NCI-H748 (cell line): ENCODE data around the gene DUOXA1.

Source experiments
- DNase-seq: peaks from one replicate; lab custom pipeline; 2025; ENCODE audit not compliant: unreplicated experiment; lab: John Stamatoyannopoulos, UW

DUOXA1 gene

GRCh38 chr15:45133561-45133920, 3.9 kb upstream of the DUOXA1 start:
- DNase-seq, result peak; percentile 17

GRCh38 chr15:45132844-45133560, 3.3 kb upstream of the DUOXA1 start:
- DNase-seq, result no peak

GRCh38 chr15:45131510-45131909, 1.8 kb upstream of the DUOXA1 start:
- DNase-seq, result no peak

- DNase-seq, result no peak
Measured at GRCh38 chr15:45130291-45131000, 767 bp upstream of the DUOXA1 start.

- DNase-seq, result no peak
Measured at GRCh38 chr15:45128971-45129639, 574 bp downstream of the DUOXA1 start.

GRCh38 chr15:45126535-45127158, 3.0 kb downstream of the DUOXA1 start:
- DNase-seq, result peak; percentile 33

GRCh38 chr15:45123397-45123796, 6.3 kb downstream of the DUOXA1 start:
- no peak for DNase-seq

DNA sequence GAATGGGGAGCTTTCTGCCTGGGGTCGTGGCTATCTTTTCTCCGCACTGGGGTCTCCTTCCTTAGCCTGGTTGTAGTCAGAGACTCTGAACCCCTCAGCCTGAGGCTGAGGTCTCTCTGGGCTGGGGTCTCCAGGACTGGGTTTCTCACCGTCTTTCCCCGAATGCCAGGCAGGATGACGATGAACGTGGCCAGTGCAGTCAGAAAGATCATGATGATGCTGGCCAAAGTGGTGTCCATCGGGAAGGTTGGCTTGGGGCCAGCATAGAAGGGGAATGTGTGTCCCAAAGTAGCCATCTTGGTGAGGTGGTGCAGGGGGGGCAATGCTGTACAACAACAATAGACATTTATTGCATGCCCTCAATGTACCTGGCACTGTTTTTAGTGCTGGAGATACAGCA, 7.0 kb downstream of the DUOXA1 start:
- DNase-seq, result no peak

GRCh38 chr15:45121706-45122417, 7.8 kb downstream of the DUOXA1 start:
- DNase-seq, result no peak

GRCh38 chr15:45121020-45121419, 8.7 kb downstream of the DUOXA1 start:
- DNase-seq, result no peak

- no peak for DNase-seq
Measured at GRCh38 chr15:45120081-45120972, 9.4 kb downstream of the DUOXA1 start.

- DNase-seq, result no peak
Measured at GRCh38 chr15:45118996-45119395, 10.7 kb downstream of the DUOXA1 start.

DNA sequence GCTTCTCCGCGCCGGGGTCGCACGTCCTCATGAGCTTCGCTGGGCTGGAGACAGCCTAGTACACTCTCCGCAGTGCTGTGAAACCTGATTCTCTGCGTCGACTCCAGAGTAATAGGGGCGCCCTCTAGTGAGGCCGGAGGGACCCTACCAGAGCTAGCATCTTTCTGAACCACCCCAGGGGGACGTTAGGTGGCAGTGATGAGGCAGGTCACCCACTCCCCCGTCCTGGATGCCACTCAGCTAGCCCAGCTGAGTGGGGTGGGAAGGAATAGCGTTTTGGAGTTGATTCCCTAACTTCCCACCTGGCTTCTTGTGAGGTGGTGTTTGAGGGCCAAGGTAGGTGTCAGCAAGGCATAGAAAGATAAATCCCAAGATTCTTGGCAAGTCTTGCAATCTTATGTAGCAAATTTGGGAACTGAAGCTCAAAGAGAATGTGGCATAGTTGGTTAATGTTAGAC, 11.5 kb downstream of the DUOXA1 start:
- DNase-seq, result peak; percentile 87

DNA sequence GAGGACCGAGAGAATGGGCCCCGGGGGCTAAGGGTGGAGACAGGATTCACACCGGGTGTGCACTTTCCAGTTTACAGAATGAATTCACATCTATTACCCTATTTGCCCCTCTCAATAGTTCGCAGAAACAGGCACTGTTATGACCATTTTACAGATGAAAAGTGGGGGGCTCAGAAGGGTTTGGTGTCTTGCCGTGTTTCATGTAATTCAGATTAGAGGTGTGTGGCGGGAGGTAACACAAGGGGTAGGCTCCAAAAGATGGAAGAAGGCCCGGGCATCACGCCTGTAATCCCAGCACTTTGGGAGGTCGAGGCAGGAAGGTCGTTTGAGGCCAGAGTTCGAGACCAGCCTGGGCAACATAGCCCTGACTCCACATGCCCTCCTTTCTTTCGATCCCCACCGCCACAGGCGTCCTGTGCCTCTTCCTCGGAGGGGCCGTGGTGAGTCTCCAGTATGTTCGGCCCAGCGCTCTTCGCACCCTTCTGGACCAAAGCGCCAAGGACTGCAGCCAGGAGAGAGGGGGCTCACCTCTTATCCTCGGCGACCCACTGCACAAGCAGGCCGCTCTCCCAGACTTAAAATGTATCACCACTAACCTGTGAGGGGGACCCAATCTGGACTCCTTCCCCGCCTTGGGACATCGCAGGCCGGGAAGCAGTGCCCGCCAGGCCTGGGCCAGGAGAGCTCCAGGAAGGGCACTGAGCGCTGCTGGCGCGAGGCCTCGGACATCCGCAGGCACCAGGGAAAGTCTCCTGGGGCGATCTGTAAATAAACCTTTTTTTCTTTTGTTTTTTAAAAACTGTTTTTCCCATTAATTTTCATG, 12.2 kb downstream of the DUOXA1 start:
- DNase-seq, result no peak

DNA sequence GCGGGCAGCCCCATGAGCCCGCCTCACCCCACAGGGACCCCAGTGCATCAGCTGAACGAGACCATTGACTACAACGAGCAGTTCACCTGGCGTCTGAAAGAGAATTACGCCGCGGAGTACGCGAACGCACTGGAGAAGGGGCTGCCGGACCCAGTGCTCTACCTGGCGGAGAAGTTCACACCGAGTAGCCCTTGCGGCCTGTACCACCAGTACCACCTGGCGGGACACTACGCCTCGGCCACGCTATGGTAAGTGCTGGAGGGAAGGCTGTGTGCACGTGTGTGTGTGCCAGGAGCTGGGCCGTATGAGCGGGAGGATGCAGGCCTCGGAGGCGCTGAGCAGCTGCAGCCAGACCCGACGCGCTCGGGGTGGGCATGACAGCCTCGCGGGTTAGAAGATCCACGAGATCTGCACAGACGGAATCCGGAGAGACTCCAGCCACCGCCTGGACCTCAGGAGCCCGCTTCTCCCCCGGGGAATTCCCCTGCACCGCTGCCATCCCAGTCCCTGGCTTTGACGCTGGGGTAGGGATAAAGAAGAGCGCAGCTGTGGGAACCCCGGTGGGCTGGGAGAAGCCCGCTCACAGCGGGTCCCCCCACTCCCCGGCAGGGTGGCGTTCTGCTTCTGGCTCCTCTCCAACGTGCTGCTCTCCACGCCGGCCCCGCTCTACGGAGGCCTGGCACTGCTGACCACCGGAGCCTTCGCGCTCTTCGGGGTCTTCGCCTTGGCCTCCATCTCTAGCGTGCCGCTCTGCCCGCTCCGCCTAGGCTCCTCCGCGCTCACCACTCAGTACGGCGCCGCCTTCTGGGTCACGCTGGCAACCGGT, 13.0 kb downstream of the DUOXA1 start:
- no peak for DNase-seq

DNA sequence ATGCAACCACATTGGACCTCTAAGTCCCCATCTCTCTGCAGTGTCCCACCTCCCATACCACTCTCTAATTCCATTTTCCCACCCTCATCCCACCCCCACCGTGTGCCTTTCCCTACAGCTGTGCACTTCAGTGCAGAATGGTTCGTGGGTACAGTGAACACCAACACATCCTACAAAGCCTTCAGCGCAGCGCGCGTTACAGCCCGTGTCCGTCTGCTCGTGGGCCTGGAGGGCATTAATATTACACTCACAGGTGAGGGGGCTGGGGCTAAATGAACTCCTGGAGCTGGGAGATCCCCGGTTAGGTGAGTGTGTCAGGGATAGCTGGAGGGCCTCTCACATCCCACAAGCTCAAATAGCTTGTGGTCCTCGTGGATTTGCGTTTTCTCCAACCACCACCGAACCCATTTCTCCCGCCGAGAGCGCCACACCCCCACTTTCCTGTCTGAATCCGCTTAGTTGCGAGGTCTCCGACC, 13.6 kb downstream of the DUOXA1 start:
- DNase-seq, result no peak

DNA sequence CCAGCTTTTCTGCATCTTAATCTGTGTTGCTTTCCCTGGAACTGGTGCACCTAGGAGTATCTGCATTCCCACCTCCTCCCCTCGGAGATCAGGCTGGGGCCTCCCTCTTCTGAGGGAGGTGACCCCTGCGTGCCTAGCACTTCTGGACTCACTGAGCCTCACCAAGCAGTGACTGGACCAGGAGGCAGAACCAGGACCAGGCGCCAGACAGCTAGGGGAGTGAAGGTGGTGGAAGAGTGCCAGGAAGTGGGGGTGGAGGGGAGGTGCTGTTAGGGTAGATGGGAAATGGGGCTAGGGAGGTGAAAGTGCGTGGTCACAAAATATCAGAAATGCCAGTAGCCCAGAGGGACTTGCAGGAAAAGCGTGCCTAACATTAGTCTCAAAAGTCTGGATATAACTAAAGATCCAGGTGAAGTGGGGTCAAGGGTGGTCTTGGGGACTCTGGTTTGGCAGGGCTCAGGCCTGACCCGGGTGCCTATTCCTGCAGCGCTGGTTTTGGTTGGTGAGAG, 14.3 kb downstream of the DUOXA1 start:
- DNase-seq, result no peak

GRCh38 chr15:45114751-45115085, 15.0 kb downstream of the DUOXA1 start:
- no peak for DNase-seq
